Pancreas (tissue), 10 donors: ENCODE data around the gene SCYGR7. TPM values are rescaled to one million over a fixed set of nuclear protein-coding genes. Genes with fewer than 3 reads are reported as not detected.

Experiments
- ATAC-seq, 4 donors: fragments of 200-7000 bp; cut with Tn5 transposase; one replicate each; pipeline versions ENCODE4 v1.8.0 to v1.9.1; 2020; ENCODE audit warnings: mild to moderate bottlenecking in 4 of 4, moderate library complexity in 4 of 4
- DNase-seq, 6 donors: peaks; one replicate each; pipeline ENCODE4 v3.0.0-alpha.2; 2020
- FAIRE-seq: peaks from 2 replicates; lab custom pipeline; 2012; peaks lifted over from hg19 to GRCh38; lab: Jason Lieb, UNC
- H3K27ac ChIP-seq, 4 donors: fragments of 200-600 bp; sonication (generic); 1 replicate in 3 of 4; 2 replicates in 1 of 4; pipeline versions ENCODE4 v1.5.0 to v1.8.0; 2020
- H3K27me3 ChIP-seq, 4 donors: fragments of 200-600 bp; one replicate each; pipeline ENCODE4 v1.8.0; 2021
- H3K36me3 ChIP-seq, 3 donors: fragments of 200-600 bp; sonication (generic) in 1 of 3; one replicate each; pipeline versions ENCODE4 v1.5.0 to v1.8.0; 2020 to 2021
- H3K4me1 ChIP-seq, 3 donors: fragments of 200-600 bp; one replicate each; pipeline ENCODE4 v1.8.0; 2021
- H3K4me3 ChIP-seq, 4 donors: fragments of 200-600 bp; sonication (generic) in 2 of 4; one replicate each; pipeline versions ENCODE4 v1.5.0 to v1.8.0; 2020 to 2021
- H3K9me3 ChIP-seq, 4 donors: fragments of 200-600 bp; one replicate each; pipeline ENCODE4 v1.8.0; 2021
- WGBS, 2 donors: extraction: QIAGEN DNeasy Blood & Tissue Kit; methylation state at CpG; one replicate each; pipeline ENCODE4 v1.1.7; 2013; 5-methylcytosine and 5-hydroxymethylcytosine counted together
- intact Hi-C, 3 donors: fragments of 100-400 bp; cut with DNase I; formaldehyde crosslinking; loops; one replicate each; pipeline versions ENCODE4 v1.11.1 to v1.14.2; 2022
- polyA plus RNA-seq, 2 donors: library from polyadenylated mRNA; stranded (reverse); fragments of 200-250 nt; gene quantifications; one replicate each; pipeline ENCODE4 v1.2.3, GENCODE V29; 2013
- total RNA-seq, 6 donors: library from RNA; stranded (reverse); fragmentation: NEBNext Ultra II Directional in 4 of 6; extraction: Animal tissue kit (Norgen Biotek cat#: 25700) in 4 of 6; gene quantifications; one replicate each; pipeline versions ENCODE4 v1.2.1 to v1.2.4, GENCODE V29; 2021 to 2023
- TF ChIP-seq, protein P1 (sequence below), 4 donors: fragments of 200-600 bp; sonication (generic) in 3 of 4; IDR thresholded peaks; one replicate each; pipeline versions ENCODE4 v1.5.0 to v1.8.0; 2021; ENCODE audit warnings: antibody characterized with exemption in 4 of 4
- donor health status: healthy with polysubstance abuse.
- donor health status: DM: no; HTN: no; CAD: no; lungs with moderate emphysema.
- donor health status: DM: no; HTN: no; CAD: no.
- donor health status: control.
- donor health status: control.
- donor health status: Bipolar disorder and iron deficiency.
- donor health status: DM: yes; HTN: yes; CAD: no.
- donor health status: DM: no; HTN: no; CAD: no.
- donor health status: DM: no; HTN: no; CAD: no.
- donor health status: DM: yes; HTN: yes; CAD: no.

SCYGR7 gene
- total and polyA plus RNA-seq, 8 donors = not detected

DNA sequence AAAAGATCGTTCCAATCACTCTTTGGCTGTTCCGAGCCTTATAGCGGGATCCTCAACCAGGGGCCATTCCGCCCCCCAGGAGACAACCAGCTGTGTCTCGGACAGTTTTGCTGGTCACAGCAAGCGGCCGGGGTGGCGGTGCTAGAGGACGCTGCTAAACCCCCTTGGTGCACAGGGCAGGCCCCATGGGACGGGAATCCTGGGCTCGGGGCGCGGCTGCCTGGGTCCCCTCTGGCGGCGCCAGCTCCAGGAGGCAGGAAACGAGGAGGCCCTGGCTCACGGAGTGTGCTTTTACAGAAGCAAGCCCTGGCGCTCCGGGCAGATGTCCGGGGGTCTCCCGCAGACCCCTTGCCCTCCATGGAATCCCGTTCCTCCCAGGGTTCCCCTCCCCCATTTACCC lies 39.7 kb downstream of the SCYGR7 start:
- no peak overlapping the region for H3K4me3 ChIP-seq
- H3K36me3 ChIP-seq = no peaks in the 10 kb centered on the region
- intact Hi-C loops = loop anchor here in 2 of 3 donors (5.0 to 10.0 kb wide), 2 partner anchors 111 to 363 kb away; no protein-coding TSS in a partner anchor
- DNase-seq (peak in 1 of 6 donors; percentile 69), ATAC-seq (no peak), FAIRE-seq (no peak)
- no peaks in the 10 kb centered on the region for H3K4me1 ChIP-seq
- H3K9me3 ChIP-seq = no peaks in the 10 kb centered on the region
- TF ChIP-seq, protein P1, sequence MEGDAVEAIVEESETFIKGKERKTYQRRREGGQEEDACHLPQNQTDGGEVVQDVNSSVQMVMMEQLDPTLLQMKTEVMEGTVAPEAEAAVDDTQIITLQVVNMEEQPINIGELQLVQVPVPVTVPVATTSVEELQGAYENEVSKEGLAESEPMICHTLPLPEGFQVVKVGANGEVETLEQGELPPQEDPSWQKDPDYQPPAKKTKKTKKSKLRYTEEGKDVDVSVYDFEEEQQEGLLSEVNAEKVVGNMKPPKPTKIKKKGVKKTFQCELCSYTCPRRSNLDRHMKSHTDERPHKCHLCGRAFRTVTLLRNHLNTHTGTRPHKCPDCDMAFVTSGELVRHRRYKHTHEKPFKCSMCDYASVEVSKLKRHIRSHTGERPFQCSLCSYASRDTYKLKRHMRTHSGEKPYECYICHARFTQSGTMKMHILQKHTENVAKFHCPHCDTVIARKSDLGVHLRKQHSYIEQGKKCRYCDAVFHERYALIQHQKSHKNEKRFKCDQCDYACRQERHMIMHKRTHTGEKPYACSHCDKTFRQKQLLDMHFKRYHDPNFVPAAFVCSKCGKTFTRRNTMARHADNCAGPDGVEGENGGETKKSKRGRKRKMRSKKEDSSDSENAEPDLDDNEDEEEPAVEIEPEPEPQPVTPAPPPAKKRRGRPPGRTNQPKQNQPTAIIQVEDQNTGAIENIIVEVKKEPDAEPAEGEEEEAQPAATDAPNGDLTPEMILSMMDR (IDR thresholded peaks at IDR 0.05) = no peak
- H3K27me3 ChIP-seq = no peaks in the 10 kb centered on the region
- 82 to 89% methylated on average over 22 of the region's 22 CpGs for WGBS, 2 donors
- no peak overlapping the region for H3K27ac ChIP-seq

DNA sequence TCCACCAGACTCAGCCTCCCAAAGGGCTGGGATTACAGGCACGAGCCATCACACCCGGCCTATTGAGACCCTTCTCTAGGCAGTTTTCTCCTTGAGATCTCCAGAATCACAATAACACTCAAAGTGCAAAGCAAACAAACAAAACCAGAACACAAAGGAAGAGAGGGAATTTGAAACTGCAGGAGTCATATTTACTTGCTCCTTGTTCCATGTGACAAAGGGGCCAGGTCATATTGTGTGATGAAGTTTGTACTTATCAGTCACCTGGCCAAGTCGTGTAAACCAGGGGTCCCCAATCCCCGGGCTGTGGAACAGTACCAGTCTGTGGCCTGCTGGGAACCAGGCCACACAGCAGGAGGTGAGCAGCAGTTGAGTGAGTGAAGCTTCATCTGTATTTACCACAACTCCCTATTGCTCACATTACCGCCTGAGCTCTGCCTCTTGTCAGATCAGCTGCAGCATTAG lies 44.1 kb downstream of the SCYGR7 start:
- ATAC-seq (no peak), DNase-seq (no peak), FAIRE-seq (no peak)
- intact Hi-C loops = no loop called here
- Histone ChIP-seq H3K4me3 (no peak overlapping the region), H3K27ac (no peak overlapping the region), H3K4me1 (no peaks in the 10 kb centered on the region), H3K27me3 (no peaks in the 10 kb centered on the region), H3K36me3 (no peaks in the 10 kb centered on the region), H3K9me3 (no peaks in the 10 kb centered on the region)
- TF ChIP-seq, protein P1 (IDR thresholded peaks at IDR 0.05) = no peak
- 59 to 67% methylated on average over 5 of the region's 5 CpGs for WGBS, 2 donors

DNA sequence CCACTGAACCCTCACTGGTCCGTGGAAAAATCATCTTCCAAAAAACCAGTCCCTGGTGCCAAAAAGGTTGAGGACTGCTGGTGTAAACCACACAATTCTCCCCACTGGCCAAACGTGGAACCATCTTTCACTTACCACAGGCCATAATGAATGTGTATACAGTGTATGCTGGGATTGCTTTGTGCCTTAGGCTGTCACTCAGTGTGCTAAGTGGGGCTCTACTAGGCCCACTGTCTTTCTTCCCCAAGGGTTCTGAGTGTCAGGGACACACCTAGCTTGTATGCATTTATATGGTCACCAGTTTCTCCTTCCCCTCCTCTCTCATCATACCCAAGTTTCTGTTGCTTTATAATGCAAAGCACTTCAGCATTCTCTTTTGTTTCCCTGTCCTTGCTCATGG lies 44.8 kb downstream of the SCYGR7 start:
- intact Hi-C loops = no loop called here
- Histone ChIP-seq H3K36me3 (no peaks in the 10 kb centered on the region), H3K4me3 (no peak overlapping the region), H3K9me3 (no peaks in the 10 kb centered on the region), H3K27me3 (no peaks in the 10 kb centered on the region), H3K27ac (no peak overlapping the region), H3K4me1 (no peaks in the 10 kb centered on the region)
- WGBS, 2 donors = 50 to 57% methylated on average over 2 of the region's 2 CpGs
- no peak for DNase-seq
- TF ChIP-seq, protein P1 (IDR thresholded peaks at IDR 0.05) = no peak
- FAIRE-seq = no peak
- no peak for ATAC-seq

DNA sequence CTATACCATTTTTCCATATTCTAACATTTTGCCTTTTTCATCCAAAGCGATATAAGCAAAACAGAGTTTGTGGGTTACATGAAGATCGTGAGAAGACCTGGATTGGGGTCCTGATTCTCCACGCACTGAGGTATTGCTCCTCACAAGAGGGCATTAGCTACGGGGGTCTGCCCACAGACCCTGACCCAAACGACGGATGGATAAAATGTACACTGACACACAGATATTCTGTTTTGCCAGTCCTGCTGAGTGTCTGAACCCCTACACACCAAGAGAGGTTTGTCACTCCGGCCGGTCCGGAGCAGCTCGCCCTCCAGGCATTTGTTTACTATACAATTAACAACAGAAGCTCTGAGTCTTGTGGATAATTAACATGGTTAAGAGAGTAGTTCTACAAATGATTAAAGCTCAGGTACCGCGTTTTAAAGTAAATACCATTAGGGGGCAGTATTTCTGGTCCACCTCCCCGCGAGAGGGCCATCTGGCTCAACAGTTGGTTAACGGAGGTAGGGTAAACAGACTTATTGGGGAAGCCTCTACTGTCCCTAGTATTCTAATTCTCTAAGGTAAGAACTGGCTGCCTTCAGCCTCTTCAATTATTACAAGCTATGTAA lies 46.0 kb downstream of the SCYGR7 start:
- WGBS, 2 donors = 24 to 30% methylated on average over 15 of the region's 15 CpGs
- TF ChIP-seq, protein P1 (IDR thresholded peaks at IDR 0.05) = no peak
- intact Hi-C loops = no loop called here
- Histone ChIP-seq H3K27ac (no peak overlapping the region), H3K27me3 (no peaks in the 10 kb centered on the region), H3K4me1 (no peaks in the 10 kb centered on the region), H3K4me3 (no peak overlapping the region), H3K36me3 (no peaks in the 10 kb centered on the region), H3K9me3 (no peaks in the 10 kb centered on the region)
- no peak for FAIRE-seq
- peak in 1 of 4 donors; percentile 18 for ATAC-seq
- DNase-seq = no peak
